GM20000 (cell line): ENCODE data around the gene C5orf63.

ENCODE experiments used
- DNase-seq: peaks from one replicate; pipeline ENCODE4 v3.0.0; 2012; ENCODE audit warnings: low spot score
- CTCF ChIP-seq: IDR thresholded peaks from 2 replicates; pipeline ENCODE4 v1.5.1; 2012; ENCODE audit warnings: mild to moderate bottlenecking, control low read depth; ENCODE audit errors: extremely low read depth, missing control alignments

The C5orf63 gene

GRCh38 chr5:127046343-127047072 lies 26.8 kb downstream of the C5orf63 start:
- no peak for DNase-seq
- TF ChIP-seq CTCF: no peak

- TF ChIP-seq CTCF: no peak
- DNase-seq: no peak
Observed at GRCh38 chr5:127042593-127042992, 30.7 kb downstream of the C5orf63 start.

GRCh38 chr5:127041571-127041970 lies 31.7 kb downstream of the C5orf63 start:
- no peak for TF ChIP-seq CTCF
- DNase-seq: no peak

- TF ChIP-seq CTCF: no peak
- DNase-seq: no peak
Observed at GRCh38 chr5:127040796-127041520, 32.3 kb downstream of the C5orf63 start.

- DNase-seq: no peak
- TF ChIP-seq CTCF: no peak
Observed at GRCh38 chr5:127038550-127038949, 34.8 kb downstream of the C5orf63 start.

- no peak for TF ChIP-seq CTCF
- no peak for DNase-seq
Observed at GRCh38 chr5:127031863-127032232, 41.5 kb downstream of the C5orf63 start.

GRCh38 chr5:127031147-127031862 lies 42.0 kb downstream of the C5orf63 start:
- no peak for TF ChIP-seq CTCF
- no peak for DNase-seq
